Measurements from ENCODE around the gene MEAF6.

DNA sequence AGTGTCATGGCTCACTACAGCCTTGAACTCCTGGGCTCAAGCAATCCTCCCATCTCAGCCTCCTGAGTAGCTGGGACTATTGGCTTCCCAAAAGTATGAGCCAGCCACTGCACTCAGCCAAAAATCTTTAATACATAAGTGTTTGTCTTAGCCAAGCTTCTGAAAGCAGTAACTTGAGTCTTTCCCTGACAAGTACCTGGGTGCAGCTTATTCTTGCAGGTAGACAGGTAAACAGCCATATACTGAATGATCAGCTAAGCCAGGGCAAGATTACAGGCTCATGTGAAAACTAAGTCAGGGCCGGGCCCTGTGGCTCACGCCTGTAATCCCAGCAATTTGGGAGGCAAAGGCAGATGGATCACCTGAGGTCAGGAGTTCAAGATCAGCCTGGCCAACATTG is 7.8 kb downstream of the MEAF6 start:
- TF ChIP-seq EZH2phosphoT487 (IDR thresholded peaks at IDR 0.05; ENCODE audit: insufficient read depth, low read depth) (no peak), EZH2 (IDR thresholded peaks at IDR 0.05; ENCODE audit: insufficient read depth, poor library complexity, severe bottlenecking) (no peak)
